ENCODE results near the gene DHFR. TPM values are rescaled to one million over a fixed set of nuclear protein-coding genes. Genes with fewer than 3 reads are reported as not detected.

DHFR gene
- total RNA-seq, 4 donors from 2014 or later, result 4.7 to 11.6 (median 8.5) TPM

DNA sequence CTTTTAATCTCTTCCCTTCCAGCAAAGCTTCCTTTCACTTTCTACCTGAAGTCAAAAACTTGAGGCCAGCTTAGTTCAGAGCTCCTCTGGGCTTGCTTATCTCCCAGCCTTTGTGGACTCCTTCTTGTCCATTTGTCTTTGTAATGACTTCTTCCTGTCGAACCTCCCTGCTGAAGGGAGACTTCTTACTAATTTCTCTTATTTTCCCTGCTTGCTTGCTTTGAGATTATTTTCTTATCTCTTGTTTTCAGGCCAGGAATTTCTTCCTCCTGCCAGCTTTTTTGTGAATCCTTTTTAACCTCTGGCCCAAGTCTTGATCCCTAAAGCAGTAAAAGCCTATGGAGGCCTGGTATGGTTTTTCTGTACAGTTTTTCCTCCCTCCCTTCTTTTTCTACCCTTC lies 46.8 kb upstream of the DHFR start:
- WGBS, result 82% methylated on average over 1 of the region's 1 CpG
- no peak for DNase-seq (ENCODE audit: extremely low spot score)
- no peaks in the 10 kb centered on the region for H3K9me3 ChIP-seq
- TF ChIP-seq, protein P1, sequence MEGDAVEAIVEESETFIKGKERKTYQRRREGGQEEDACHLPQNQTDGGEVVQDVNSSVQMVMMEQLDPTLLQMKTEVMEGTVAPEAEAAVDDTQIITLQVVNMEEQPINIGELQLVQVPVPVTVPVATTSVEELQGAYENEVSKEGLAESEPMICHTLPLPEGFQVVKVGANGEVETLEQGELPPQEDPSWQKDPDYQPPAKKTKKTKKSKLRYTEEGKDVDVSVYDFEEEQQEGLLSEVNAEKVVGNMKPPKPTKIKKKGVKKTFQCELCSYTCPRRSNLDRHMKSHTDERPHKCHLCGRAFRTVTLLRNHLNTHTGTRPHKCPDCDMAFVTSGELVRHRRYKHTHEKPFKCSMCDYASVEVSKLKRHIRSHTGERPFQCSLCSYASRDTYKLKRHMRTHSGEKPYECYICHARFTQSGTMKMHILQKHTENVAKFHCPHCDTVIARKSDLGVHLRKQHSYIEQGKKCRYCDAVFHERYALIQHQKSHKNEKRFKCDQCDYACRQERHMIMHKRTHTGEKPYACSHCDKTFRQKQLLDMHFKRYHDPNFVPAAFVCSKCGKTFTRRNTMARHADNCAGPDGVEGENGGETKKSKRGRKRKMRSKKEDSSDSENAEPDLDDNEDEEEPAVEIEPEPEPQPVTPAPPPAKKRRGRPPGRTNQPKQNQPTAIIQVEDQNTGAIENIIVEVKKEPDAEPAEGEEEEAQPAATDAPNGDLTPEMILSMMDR (IDR thresholded peaks at IDR 0.05), result no peak
- H3K27ac ChIP-seq (replicated peaks in 1 of 4), result no peak overlapping the region
- peaks cover 0 to 39% (median 12%) of the 10 kb centered on the region in 4 donors for H3K36me3 ChIP-seq
- H3K4me3 ChIP-seq, result no peak overlapping the region
- H3K27me3 ChIP-seq, result no peaks in the 10 kb centered on the region
- intact Hi-C loops (cut with DNase I), result no loop called here
- no peaks in the 10 kb centered on the region for H3K4me1 ChIP-seq

DNA sequence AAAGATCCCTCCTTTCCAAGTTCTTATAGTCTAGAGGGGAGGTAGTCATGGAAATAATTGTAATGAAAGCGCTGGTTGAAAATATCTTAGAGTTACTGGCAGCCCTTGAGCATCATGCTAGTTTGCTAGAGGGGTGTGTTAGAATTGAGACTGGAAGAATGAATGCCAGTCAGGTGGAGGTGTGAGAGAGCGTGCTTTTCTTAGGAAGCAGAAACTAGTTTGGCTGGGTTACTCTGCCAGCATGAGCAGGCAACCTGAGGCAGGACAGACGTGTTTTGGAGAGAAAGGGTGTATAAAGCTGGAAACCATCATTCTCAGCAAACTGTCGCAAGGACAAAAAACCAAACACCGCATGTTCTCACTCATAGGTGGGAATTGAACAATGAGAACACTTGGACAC lies 43.6 kb upstream of the DHFR start:
- WGBS, result 79% methylated on average over 5 of the region's 5 CpGs
- intact Hi-C loops (cut with DNase I), result no loop called here

DNA sequence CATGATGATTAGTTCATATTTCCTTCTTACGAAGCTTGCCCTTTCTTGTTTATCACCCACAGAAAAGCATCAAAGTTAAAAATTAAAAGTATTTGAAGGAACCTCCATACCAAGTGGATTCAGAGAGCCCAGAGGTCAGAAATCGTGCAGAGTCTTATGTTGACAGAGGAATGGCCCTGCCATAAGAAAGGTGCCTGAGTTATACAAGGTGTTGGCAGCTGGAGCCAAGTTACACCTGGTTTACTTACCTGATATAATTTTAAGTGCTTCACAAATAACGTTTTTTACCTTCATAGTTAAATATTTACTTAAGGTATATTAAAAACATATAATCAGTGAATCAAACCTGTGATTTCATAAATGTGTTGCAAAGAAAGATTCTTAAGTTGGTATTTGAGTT lies 42.3 kb upstream of the DHFR start:
- Histone ChIP-seq H3K27ac (replicated peaks in 1 of 4) (no peak overlapping the region), H3K27me3 (no peaks in the 10 kb centered on the region), H3K9me3 (no peaks in the 10 kb centered on the region), H3K4me3 (no peak overlapping the region), H3K36me3 (peaks cover 0 to 10% (median 8%) of the 10 kb centered on the region in 4 donors), H3K4me1 (no peaks in the 10 kb centered on the region)
- intact Hi-C loops (cut with DNase I), result no loop called here
- no peak for DNase-seq (ENCODE audit: extremely low spot score)
- TF ChIP-seq POLR2A (IDR thresholded peaks at IDR 0.05; ENCODE audit: low read depth) (no peak), POLR2AphosphoS5 (IDR thresholded peaks at IDR 0.05) (no peak), EP300 (IDR thresholded peaks at IDR 0.05) (no peak)
- TF ChIP-seq, protein P1 (IDR thresholded peaks at IDR 0.05), result no peak
- 69% methylated on average over 3 of the region's 3 CpGs for WGBS

More for the DNA sequence above, 43.6 kb upstream of the DHFR start:
- H3K9me3 ChIP-seq, result no peaks in the 10 kb centered on the region
- TF ChIP-seq POLR2A (IDR thresholded peaks at IDR 0.05; ENCODE audit: low read depth) (no peak), POLR2AphosphoS5 (IDR thresholded peaks at IDR 0.05) (no peak), EP300 (IDR thresholded peaks at IDR 0.05) (no peak)
- TF ChIP-seq, protein P1 (IDR thresholded peaks at IDR 0.05), result no peak
- no peak overlapping the region for H3K27ac ChIP-seq (replicated peaks in 1 of 4)
- DNase-seq (ENCODE audit: extremely low spot score), result no peak
- H3K4me1 ChIP-seq, result no peaks in the 10 kb centered on the region
- peaks cover 0 to 23% (median 15%) of the 10 kb centered on the region in 4 donors for H3K36me3 ChIP-seq
- H3K27me3 ChIP-seq, result no peaks in the 10 kb centered on the region
- H3K4me3 ChIP-seq, result no peak overlapping the region

DNA sequence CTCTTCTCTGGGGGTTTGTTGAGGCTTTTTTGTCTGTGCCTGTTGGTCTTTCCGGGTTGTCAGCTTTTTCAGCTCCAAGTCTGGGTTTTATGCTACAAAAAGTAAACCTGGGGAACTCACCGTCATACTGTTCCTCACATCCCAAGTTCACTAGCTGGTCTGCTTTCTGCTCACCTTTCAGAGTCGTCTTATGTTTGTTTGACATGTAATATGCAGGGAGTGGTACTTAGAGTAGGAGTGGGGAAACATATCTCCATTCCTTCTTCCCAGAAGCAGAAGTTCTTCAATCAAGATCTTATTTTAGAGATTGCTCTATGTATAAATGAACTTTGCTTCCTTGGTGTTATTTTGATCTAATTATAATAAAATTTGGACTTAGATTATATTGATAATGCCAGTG lies 41.7 kb upstream of the DHFR start:
- no peaks in the 10 kb centered on the region for H3K27me3 ChIP-seq
- intact Hi-C loops (cut with DNase I), result no loop called here

DNA sequence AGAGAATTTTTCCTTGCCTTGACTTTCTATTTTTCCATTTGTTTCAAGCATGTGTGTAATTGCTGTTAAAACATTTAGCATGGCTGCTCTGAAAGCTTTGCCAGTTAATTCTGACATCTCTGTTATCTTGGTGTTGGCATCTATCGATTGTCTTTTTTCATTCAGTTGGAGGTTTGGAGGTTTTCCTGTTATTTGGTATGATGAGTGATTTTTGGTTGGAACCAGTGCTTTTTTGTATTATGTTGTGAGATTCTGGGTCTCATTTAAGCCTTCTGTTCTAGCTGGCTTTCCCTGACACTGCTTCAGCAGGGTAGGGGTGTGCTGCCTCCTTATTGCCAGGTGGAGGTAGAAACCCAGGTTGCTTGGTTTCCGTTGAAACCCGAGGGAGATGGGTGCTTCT lies 40.9 kb upstream of the DHFR start:
- H3K9me3 ChIP-seq, result no peaks in the 10 kb centered on the region
- DNase-seq (ENCODE audit: extremely low spot score), result no peak
- intact Hi-C loops (cut with DNase I), result no loop called here
- no peaks in the 10 kb centered on the region for H3K27me3 ChIP-seq
- H3K4me3 ChIP-seq, result no peak overlapping the region
- no peak overlapping the region for H3K27ac ChIP-seq (replicated peaks in 1 of 4)
- H3K36me3 ChIP-seq, result peaks cover 0 to 6% (median under 1%) of the 10 kb centered on the region in 4 donors
- TF ChIP-seq POLR2AphosphoS5 (IDR thresholded peaks at IDR 0.05) (no peak), POLR2A (IDR thresholded peaks at IDR 0.05; ENCODE audit: low read depth) (no peak), EP300 (IDR thresholded peaks at IDR 0.05) (no peak)
- TF ChIP-seq, protein P1 (IDR thresholded peaks at IDR 0.05), result no peak
- 85% methylated on average over 3 of the region's 3 CpGs for WGBS
- H3K4me1 ChIP-seq, result no peaks in the 10 kb centered on the region

More for the DNA sequence above, 41.7 kb upstream of the DHFR start:
- no peaks in the 10 kb centered on the region for H3K9me3 ChIP-seq
- TF ChIP-seq POLR2A (IDR thresholded peaks at IDR 0.05; ENCODE audit: low read depth) (no peak), EP300 (IDR thresholded peaks at IDR 0.05) (no peak), POLR2AphosphoS5 (IDR thresholded peaks at IDR 0.05) (no peak)
- TF ChIP-seq, protein P1 (IDR thresholded peaks at IDR 0.05), result no peak
- DNase-seq (ENCODE audit: extremely low spot score), result no peak
- H3K4me1 ChIP-seq, result no peaks in the 10 kb centered on the region
- no peak overlapping the region for H3K27ac ChIP-seq (replicated peaks in 1 of 4)
- no peak overlapping the region for H3K4me3 ChIP-seq
- WGBS, result 97% methylated on average over 3 of the region's 3 CpGs
- H3K36me3 ChIP-seq, result peaks cover 0 to 6% (median 4%) of the 10 kb centered on the region in 4 donors
